IPS DF 6.9 (cell line): ENCODE measurements around the gene MYO7A.

Source experiments
- DNase-seq: peaks from one replicate; pipeline ENCODE4 v3.0.0-alpha.2; 2013; ENCODE audit warnings: low read depth, low spot score
- H3K27ac ChIP-seq: one replicate; pipeline ENCODE4 v1.5.1; 2013; ENCODE audit warnings: low read length, control low read depth
- H3K27me3 ChIP-seq: 2 replicates; pipeline ENCODE4 v1.6.1; 2013; ENCODE audit warnings: mild to moderate bottlenecking, low read length; ENCODE audit not compliant: control insufficient read depth, insufficient read depth
- H3K36me3 ChIP-seq: 2 replicates; pipeline ENCODE4 v1.6.1; 2013; ENCODE audit warnings: low read length; ENCODE audit not compliant: control insufficient read depth, insufficient read depth
- H3K4me1 ChIP-seq: 2 replicates; pipeline ENCODE4 v1.6.1; 2013; ENCODE audit warnings: low read length; ENCODE audit not compliant: control insufficient read depth, insufficient read depth
- H3K4me3 ChIP-seq: 2 replicates; pipeline ENCODE4 v1.5.1; 2013; ENCODE audit warnings: mild to moderate bottlenecking, low read length
- H3K9me3 ChIP-seq: 2 replicates; pipeline ENCODE4 v1.6.1; 2013; ENCODE audit warnings: low read length, inconsistent platforms; ENCODE audit not compliant: control insufficient read depth, insufficient read depth
- WGBS: extraction: QIAGEN DNeasy Blood & Tissue Kit; methylation state at CpG from one replicate; pipeline ENCODE4 v1.1.7; 2013; ENCODE audit warnings: mixed read lengths, missing lambda C conversion rate; ENCODE audit not compliant: insufficient read length, insufficient coverage; 5-methylcytosine and 5-hydroxymethylcytosine counted together

Gene MYO7A

GRCh38 chr11:77113382-77114088 is 14.5 kb upstream of the MYO7A start:
- H3K4me1 ChIP-seq: 0 out of 2 replicates have a peak, but pooled peaks cover 1% of the 10 kb centered on the region
- no peak overlapping the region for H3K4me3 ChIP-seq
- peak; percentile 11 for DNase-seq
- WGBS: no CpG with 5 or more reads among the region's 8 CpGs
- H3K9me3 ChIP-seq: no peaks in the 10 kb centered on the region
- no peaks in the 10 kb centered on the region for H3K36me3 ChIP-seq
- H3K27me3 ChIP-seq: no peaks in the 10 kb centered on the region
- H3K27ac ChIP-seq: no peak overlapping the region

DNA sequence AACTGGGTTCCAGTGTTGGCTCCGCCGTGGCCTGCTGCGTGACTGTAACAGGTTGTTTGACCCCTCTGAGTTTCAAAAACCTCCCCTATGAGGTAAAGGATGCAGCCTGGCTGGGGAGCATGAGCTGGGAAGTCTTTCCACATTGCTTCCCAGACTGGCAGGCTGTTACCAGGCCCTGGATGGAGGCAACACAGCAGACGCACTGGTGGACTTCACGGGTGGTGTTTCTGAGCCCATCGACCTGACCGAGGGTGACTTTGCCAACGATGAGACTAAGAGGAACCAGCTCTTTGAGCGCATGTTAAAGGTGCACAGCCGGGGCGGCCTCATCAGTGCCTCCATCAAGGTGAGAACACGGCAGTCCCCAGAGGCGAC is 14.0 kb upstream of the MYO7A start:
- WGBS: no CpG with 5 or more reads among the region's 13 CpGs
- no peak for DNase-seq

DNA sequence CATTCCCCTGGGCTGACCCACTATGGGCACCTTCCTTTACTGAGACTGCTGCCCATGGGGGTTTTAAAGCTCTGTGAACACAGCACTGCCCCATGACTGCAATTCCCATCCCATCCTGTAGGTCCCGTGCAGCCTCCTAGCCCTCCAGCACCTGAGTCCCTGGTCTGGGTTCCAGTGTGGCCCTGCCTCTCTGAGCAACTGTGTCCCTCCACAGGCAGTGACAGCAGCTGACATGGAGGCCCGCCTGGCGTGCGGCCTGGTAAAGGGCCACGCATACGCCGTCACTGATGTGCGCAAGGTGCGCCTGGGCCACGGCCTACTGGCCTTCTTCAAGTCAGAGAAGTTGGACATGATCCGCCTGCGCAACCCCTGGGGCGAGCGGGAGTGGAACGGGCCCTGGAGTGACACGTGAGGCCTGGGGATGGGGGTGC is 12.8 kb upstream of the MYO7A start:
- no peaks in the 10 kb centered on the region for H3K27me3 ChIP-seq
- no peaks in the 10 kb centered on the region for H3K9me3 ChIP-seq
- no CpG with 5 or more reads among the region's 16 CpGs for WGBS
- no peak overlapping the region for H3K4me3 ChIP-seq
- peak; percentile 9 for DNase-seq
- H3K4me1 ChIP-seq: 0 out of 2 replicates have a peak, but pooled peaks cover 1% of the 10 kb centered on the region
- H3K27ac ChIP-seq: no peak overlapping the region
- H3K36me3 ChIP-seq: no peaks in the 10 kb centered on the region

More for the DNA sequence above, 14.0 kb upstream of the MYO7A start:
- Histone ChIP-seq H3K36me3 (no peaks in the 10 kb centered on the region), H3K27me3 (no peaks in the 10 kb centered on the region), H3K27ac (no peak overlapping the region), H3K4me1 (0 out of 2 replicates have a peak, but pooled peaks cover 1% of the 10 kb centered on the region), H3K4me3 (no peak overlapping the region), H3K9me3 (no peaks in the 10 kb centered on the region)

GRCh38 chr11:77115956-77116355 is 12.1 kb upstream of the MYO7A start:
- Histone ChIP-seq H3K36me3 (0 out of 2 replicates have a peak, but pooled peaks cover 4% of the 10 kb centered on the region), H3K9me3 (no peaks in the 10 kb centered on the region), H3K4me1 (0 out of 2 replicates have a peak, but pooled peaks cover 1% of the 10 kb centered on the region), H3K27me3 (no peaks in the 10 kb centered on the region), H3K27ac (no peak overlapping the region), H3K4me3 (no peak overlapping the region)
- no peak for DNase-seq
- whole genome bisulfite sequencing: no CpG with 5 or more reads among the region's 15 CpGs

- Histone ChIP-seq H3K36me3 (0 out of 2 replicates have a peak, but pooled peaks cover 4% of the 10 kb centered on the region), H3K27ac (no peak overlapping the region), H3K4me3 (no peak overlapping the region), H3K27me3 (no peaks in the 10 kb centered on the region), H3K9me3 (no peaks in the 10 kb centered on the region), H3K4me1 (0 out of 2 replicates have a peak, but pooled peaks cover 1% of the 10 kb centered on the region)
- whole genome bisulfite sequencing: no CpG with 5 or more reads among the region's 7 CpGs
- no peak for DNase-seq
Measured at GRCh38 chr11:77117492-77117891, 10.6 kb upstream of the MYO7A start.

DNA sequence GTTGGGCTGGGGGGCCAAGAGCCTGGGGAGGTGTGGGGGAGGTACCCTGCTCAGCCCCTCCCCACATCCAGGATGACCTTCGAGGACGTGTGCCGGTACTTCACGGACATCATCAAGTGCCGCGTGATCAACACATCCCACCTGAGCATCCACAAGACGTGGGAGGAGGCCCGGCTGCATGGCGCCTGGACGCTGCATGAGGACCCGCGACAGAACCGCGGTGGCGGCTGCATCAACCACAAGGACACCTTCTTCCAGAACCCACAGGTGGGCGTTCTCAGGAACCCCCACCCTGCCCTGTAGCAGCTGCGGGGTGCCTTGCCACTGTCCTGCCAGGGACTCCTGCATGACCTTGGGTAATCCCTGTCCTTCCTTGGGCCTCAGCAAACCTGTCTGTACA is 10.0 kb upstream of the MYO7A start:
- H3K27ac ChIP-seq: no peak overlapping the region
- no peak for DNase-seq
- H3K27me3 ChIP-seq: no peaks in the 10 kb centered on the region
- no peak overlapping the region for H3K4me3 ChIP-seq
- WGBS: no CpG with 5 or more reads among the region's 17 CpGs
- H3K4me1 ChIP-seq: 0 out of 2 replicates have a peak, but pooled peaks cover 1% of the 10 kb centered on the region
- 0 out of 2 replicates have a peak, but pooled peaks cover 4% of the 10 kb centered on the region for H3K36me3 ChIP-seq
- no peaks in the 10 kb centered on the region for H3K9me3 ChIP-seq

- H3K4me1 ChIP-seq: no peaks in the 10 kb centered on the region
Measured at GRCh38 chr11:77118971-77119370, 9.1 kb upstream of the MYO7A start.

DNA sequence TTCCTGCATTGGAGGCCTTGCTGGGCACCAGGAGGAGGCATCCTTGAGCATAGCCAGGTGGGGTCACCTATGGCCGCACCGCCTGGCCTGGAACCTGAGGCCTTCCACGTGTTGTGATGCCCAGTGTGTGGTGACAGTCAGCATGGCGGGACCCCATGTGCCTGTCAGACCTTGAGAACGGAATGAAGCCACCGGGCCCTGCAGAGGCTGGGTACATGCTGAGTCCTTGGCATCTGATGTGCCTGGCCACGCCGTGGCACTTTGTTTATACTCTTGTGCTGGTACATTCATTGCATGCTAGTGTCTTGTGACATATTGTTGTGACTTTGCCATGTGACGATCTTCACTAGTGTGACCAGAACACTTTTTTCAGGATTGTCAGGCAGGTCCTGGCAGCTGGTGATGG is 8.5 kb upstream of the MYO7A start:
- Histone ChIP-seq H3K9me3 (no peaks in the 10 kb centered on the region), H3K27me3 (no peaks in the 10 kb centered on the region), H3K4me3 (no peak overlapping the region), H3K36me3 (0 out of 2 replicates have a peak, but pooled peaks cover 4% of the 10 kb centered on the region), H3K4me1 (no peaks in the 10 kb centered on the region), H3K27ac (no peak overlapping the region)
- no CpG with 5 or more reads among the region's 9 CpGs for WGBS
- no peak for DNase-seq

More at GRCh38 chr11:77118971-77119370, 9.1 kb upstream of the MYO7A start:
- Histone ChIP-seq H3K9me3 (no peaks in the 10 kb centered on the region), H3K27ac (no peak overlapping the region), H3K27me3 (no peaks in the 10 kb centered on the region), H3K4me3 (no peak overlapping the region), H3K36me3 (0 out of 2 replicates have a peak, but pooled peaks cover 4% of the 10 kb centered on the region)
- WGBS: no CpG with 5 or more reads among the region's 12 CpGs
- DNase-seq: no peak

DNA sequence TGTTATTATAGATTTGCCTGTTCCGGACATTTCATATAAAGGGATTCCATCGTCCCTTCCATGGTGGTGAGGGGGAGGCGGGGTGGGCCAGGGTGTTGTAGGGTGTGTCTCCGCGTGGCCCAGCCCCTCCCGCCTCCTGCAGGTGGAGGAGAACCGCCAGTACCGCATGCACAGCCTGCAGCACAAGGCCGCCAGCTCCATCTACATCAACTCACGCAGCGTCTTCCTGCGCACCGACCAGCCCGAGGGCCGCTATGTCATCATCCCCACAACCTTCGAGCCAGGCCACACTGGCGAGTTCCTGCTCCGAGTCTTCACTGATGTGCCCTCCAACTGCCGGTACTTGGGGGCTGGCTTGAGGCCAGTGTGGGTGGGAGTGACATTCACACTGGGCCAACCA is 7.5 kb upstream of the MYO7A start:
- H3K4me1 ChIP-seq: no peaks in the 10 kb centered on the region
- no CpG with 5 or more reads among the region's 19 CpGs for WGBS
- no peak overlapping the region for H3K4me3 ChIP-seq

DNA sequence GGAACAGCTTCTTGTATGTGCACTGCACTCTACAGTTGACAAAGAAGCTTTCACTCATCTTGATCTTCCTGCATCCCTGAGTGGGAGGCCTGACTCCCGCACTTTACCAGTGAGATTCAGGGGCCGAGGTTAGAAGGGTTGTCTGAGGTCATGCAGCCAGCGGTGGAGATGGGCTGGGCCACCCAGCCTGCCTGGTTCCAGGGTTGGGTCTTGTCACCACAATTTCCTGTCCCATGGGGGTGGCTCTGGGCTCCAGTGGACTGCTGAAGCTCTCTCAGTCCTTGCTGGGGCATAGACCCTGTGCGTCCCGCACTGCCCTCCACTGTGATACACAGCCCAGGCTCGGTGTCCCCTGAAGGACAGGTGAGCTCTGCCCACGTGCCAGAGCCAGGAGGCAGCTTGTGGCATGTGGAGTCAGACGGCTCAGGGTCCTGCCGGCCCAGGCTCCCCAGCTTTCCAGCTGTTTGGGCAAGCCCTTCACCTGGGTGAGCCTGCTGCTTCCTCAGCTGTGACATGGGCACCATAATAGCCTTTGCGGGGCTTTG is 6.9 kb upstream of the MYO7A start:
- H3K9me3 ChIP-seq: no peaks in the 10 kb centered on the region
- H3K4me3 ChIP-seq: no peak overlapping the region
- no CpG with 5 or more reads among the region's 10 CpGs for WGBS
- H3K4me1 ChIP-seq: no peaks in the 10 kb centered on the region
- no peaks in the 10 kb centered on the region for H3K27me3 ChIP-seq
- DNase-seq: no peak
- H3K36me3 ChIP-seq: 0 out of 2 replicates have a peak, but pooled peaks cover 4% of the 10 kb centered on the region
- no peak overlapping the region for H3K27ac ChIP-seq

More for the DNA sequence above, 7.5 kb upstream of the MYO7A start:
- Histone ChIP-seq H3K36me3 (0 out of 2 replicates have a peak, but pooled peaks cover 4% of the 10 kb centered on the region), H3K27ac (no peak overlapping the region), H3K9me3 (no peaks in the 10 kb centered on the region), H3K27me3 (no peaks in the 10 kb centered on the region)
- DNase-seq: no peak
